H1 (cell line): ENCODE measurements around the gene ATAD3A. TPM values are rescaled to one million over a fixed set of nuclear protein-coding genes. Genes with fewer than 3 reads are reported as not detected.
"Not testable (repeated sequence)": the region's sequence is repeated elsewhere in the genome, so short reads cannot be mapped to it uniquely, and the experiment has no call there.

Experiments used
- CTCF ChIA-PET: fragments of 300-600 bp; sonication (Branson Sonifier 250); formaldehyde crosslinking; loops from one replicate; lab custom pipeline; 2021; ENCODE audit not compliant: partially characterized antibody; lab: Charles Lee
- POLR2A ChIA-PET: fragments of 300-600 bp; sonication (Branson Sonifier 250); formaldehyde crosslinking; loops from one replicate; lab custom pipeline; 2021; ENCODE audit warnings: inconsistent platforms; ENCODE audit not compliant: partially characterized antibody; lab: Charles Lee
- DNase-seq, 2 experiments: peaks; one replicate each; pipeline versions ENCODE4 v3.0.0 to v3.0.0-alpha.2; 2010 to 2022; ENCODE audit warnings: low spot score in 2 of 2, low read depth in 1 of 2, mixed read lengths in 1 of 2
- FAIRE-seq: peaks from 2 replicates; lab custom pipeline; 2011; peaks lifted over from hg19 to GRCh38; lab: Jason Lieb, UNC
- H2AFZ ChIP-seq: 2 replicates; pipeline ENCODE4 v1.8.1; 2012; ENCODE audit warnings: low read length, inconsistent platforms
- H2AK5ac ChIP-seq: 2 replicates; pipeline ENCODE4 v1.6.1; 2013; ENCODE audit warnings: low read depth, low read length
- H2BK120ac ChIP-seq: replicated peaks from 2 replicates; pipeline ENCODE3; 2013; ENCODE audit warnings: low read depth, low read length, inconsistent platforms
- H2BK12ac ChIP-seq: 2 replicates; pipeline ENCODE4 v1.6.1; 2013; ENCODE audit warnings: low read depth, low read length
- H2BK15ac ChIP-seq: 2 replicates; pipeline ENCODE4 v1.6.1; 2013; ENCODE audit warnings: low read length
- H2BK20ac ChIP-seq: 2 replicates; pipeline ENCODE4 v1.6.1; 2013; ENCODE audit warnings: low read length
- H2BK5ac ChIP-seq: 2 replicates; pipeline ENCODE4 v1.6.1; 2013; ENCODE audit warnings: low read depth, low read length
- H3K14ac ChIP-seq: 2 replicates; pipeline ENCODE4 v1.6.1; 2013; ENCODE audit warnings: inconsistent platforms; ENCODE audit not compliant: insufficient read length
- H3K18ac ChIP-seq: 2 replicates; pipeline ENCODE4 v1.6.1; 2013; ENCODE audit warnings: low read length; ENCODE audit errors: extremely low read depth
- H3K23ac ChIP-seq: 2 replicates; pipeline ENCODE4 v1.6.1; 2013; ENCODE audit warnings: inconsistent platforms; ENCODE audit not compliant: insufficient read length
- H3K23me2 ChIP-seq: 2 replicates; pipeline ENCODE4 v1.6.1; 2013; ENCODE audit warnings: low read depth, low read length
- H3K27ac ChIP-seq: 2 replicates; pipeline ENCODE4 v1.6.1; 2011; ENCODE audit warnings: low read depth, low read length, inconsistent platforms
- H3K27me3 ChIP-seq, 4 experiments: replicated peaks in 1 of 4; 1 replicate in 1 of 4; 2 replicates in 3 of 4; pipeline versions ENCODE4 v1.6.1 to v1.8.1; 2011 to 2013; ENCODE audit warnings: low read length in 3 of 4, mild to moderate bottlenecking in 3 of 4, inconsistent platforms in 2 of 4, mixed read lengths in 2 of 4, moderate library complexity in 1 of 4; ENCODE audit not compliant: control insufficient read depth in 3 of 4, insufficient read depth in 3 of 4; ENCODE audit errors: extremely low read depth in 1 of 4
- H3K36me3 ChIP-seq, 4 experiments: 2 replicates each; pipeline versions ENCODE4 v1.6.1 to v1.8.1; 2011 to 2013; ENCODE audit warnings: mild to moderate bottlenecking in 4 of 4, low read length in 3 of 4, moderate library complexity in 2 of 4, control low read depth in 1 of 4, inconsistent platforms in 1 of 4; ENCODE audit not compliant: insufficient read depth in 4 of 4, control insufficient read depth in 2 of 4
- H3K4ac ChIP-seq: replicated peaks from 2 replicates; pipeline ENCODE3; 2013; ENCODE audit warnings: low read length, low read depth, mixed read lengths, inconsistent platforms; ENCODE audit not compliant: insufficient read length
- H3K4me1 ChIP-seq, 4 experiments: replicated peaks in 1 of 4; 1 replicate in 1 of 4; 2 replicates in 3 of 4; pipeline versions ENCODE4 v1.6.1 to v1.8.1; 2011 to 2013; ENCODE audit warnings: low read length in 3 of 4, inconsistent platforms in 2 of 4, mixed read lengths in 1 of 4; ENCODE audit not compliant: insufficient read depth in 4 of 4, control insufficient read depth in 3 of 4
- H3K4me2 ChIP-seq, 2 experiments: 2 replicates each; pipeline versions ENCODE4 v1.6.1 to v1.8.1; 2011 to 2013; ENCODE audit warnings: low read depth in 2 of 2, low read length in 2 of 2, control low read depth in 1 of 2, inconsistent platforms in 1 of 2, mild to moderate bottlenecking in 1 of 2; ENCODE audit not compliant: insufficient read depth in 1 of 2
- H3K4me3 ChIP-seq, 4 experiments: fragments of 200-600, 300-600 bp in 1 of 4; sonication (generic), shearing (Covaris generic), sonication (Bioruptor Twin) in 1 of 4; 2 replicates each; pipeline versions ENCODE4 v1.5.1 to v1.8.1; 2011 to 2016; ENCODE audit warnings: low read length in 4 of 4, low read depth in 3 of 4, control low read depth in 2 of 4, inconsistent platforms in 2 of 4, mild to moderate bottlenecking in 2 of 4, mixed read lengths in 1 of 4, moderate library complexity in 1 of 4; ENCODE audit not compliant: insufficient read depth in 2 of 4; ENCODE audit errors: extremely low read depth in 1 of 4
- H3K56ac ChIP-seq: replicated peaks from 2 replicates; pipeline ENCODE3; 2013; ENCODE audit warnings: low read depth, mild to moderate bottlenecking, mixed read lengths, low read length, inconsistent platforms; ENCODE audit not compliant: insufficient read length
- H3K79me1 ChIP-seq: 2 replicates; pipeline ENCODE4 v1.6.1; 2013; ENCODE audit warnings: low read depth, low read length, control low read depth
- H3K79me2 ChIP-seq, 2 experiments: 2 replicates each; pipeline versions ENCODE4 v1.6.1 to v1.8.1; 2012 to 2013; ENCODE audit warnings: low read length in 2 of 2, mild to moderate bottlenecking in 2 of 2, inconsistent platforms in 1 of 2; ENCODE audit not compliant: insufficient read depth in 2 of 2, control insufficient read depth in 1 of 2
- H3K9ac ChIP-seq, 4 experiments: replicated peaks in 1 of 4; 1 replicate in 1 of 4; 2 replicates in 3 of 4; pipeline versions ENCODE4 v1.6.1 to v1.8.1; 2011 to 2013; ENCODE audit warnings: low read depth in 3 of 4, low read length in 3 of 4, control low read depth in 2 of 4, mild to moderate bottlenecking in 2 of 4, moderate library complexity in 2 of 4, inconsistent platforms in 1 of 4; ENCODE audit errors: extremely low read depth in 1 of 4
- H3K9me3 ChIP-seq, 2 experiments: 2 replicates each; pipeline versions ENCODE4 v1.6.1 to v1.8.1; 2012 to 2013; ENCODE audit warnings: mild to moderate bottlenecking in 2 of 2, moderate library complexity in 2 of 2, control low read depth in 1 of 2, inconsistent platforms in 1 of 2, low read depth in 1 of 2, low read length in 1 of 2, mixed read lengths in 1 of 2; ENCODE audit not compliant: insufficient read depth in 2 of 2
- H4K20me1 ChIP-seq, 2 experiments: replicated peaks in 1 of 2; 2 replicates each; pipeline versions ENCODE3 to v1.8.1; 2011 to 2013; ENCODE audit warnings: inconsistent platforms in 2 of 2, low read length in 2 of 2, mild to moderate bottlenecking in 1 of 2; ENCODE audit not compliant: insufficient read depth in 2 of 2, control insufficient read depth in 1 of 2
- H4K5ac ChIP-seq: 2 replicates; pipeline ENCODE4 v1.6.1; 2013; ENCODE audit warnings: low read length, low read depth, mixed read lengths, inconsistent platforms; ENCODE audit not compliant: insufficient read length
- H4K8ac ChIP-seq: 2 replicates; pipeline ENCODE4 v1.8.0; 2013; ENCODE audit warnings: mild to moderate bottlenecking, moderate library complexity, low read length, inconsistent platforms; ENCODE audit not compliant: insufficient read depth; ENCODE audit errors: extremely low read depth
- H4K91ac ChIP-seq: replicated peaks from 2 replicates; pipeline ENCODE3; 2013; ENCODE audit warnings: low read length, mixed read lengths, inconsistent platforms; ENCODE audit not compliant: insufficient read length
- WGBS, 2 experiments: shearing (Covaris generic) in 1 of 2; methylation state at CpG; one replicate each; pipeline versions ENCODE4 v1.1.6 to v1.1.7; 2013 to 2015; ENCODE audit warnings: low lambda C conversion rate in 2 of 2, mixed read lengths in 2 of 2, inconsistent platforms in 1 of 2, low coverage in 1 of 2, missing lambda C conversion rate in 1 of 2; ENCODE audit not compliant: insufficient replicate concordance in 2 of 2, insufficient coverage in 1 of 2, insufficient read length in 1 of 2; ENCODE audit errors: extremely low coverage in 1 of 2, missing lambda C conversion rate in 1 of 2; 5-methylcytosine and 5-hydroxymethylcytosine counted together
- polyA plus RNA-seq, 7 experiments: library from polyadenylated mRNA; depleted of rRNA in 3 of 7; stranded (reverse) in 5 of 7; unstranded in 2 of 7; fragments of >200 nt in 5 of 7; fragments of 200-250 nt in 2 of 7; gene quantifications; 1 replicate in 5 of 7; 2 replicates in 1 of 7; 4 replicates in 1 of 7; pipeline versions ENCODE4 v1.2.1 to v1.2.3, GENCODE V29; 2011 to 2013; ENCODE audit warnings: missing spikeins in 2 of 7, mixed read lengths in 2 of 7
- total RNA-seq: library from RNA; stranded (reverse); fragmentation: NEBNext Ultra II Directional; extraction: Animal tissue kit (Norgen Biotek cat#: 25700); gene quantifications from 2 replicates; pipeline ENCODE4 v1.2.1, GENCODE V29; 2021

ATAD3A gene
- total and polyA plus RNA-seq, 2 of the 8 experiments (the other 6 are each of a cell fraction or from before 2014, with no cell fraction given), result 28.3 to 64.7 TPM

DNA sequence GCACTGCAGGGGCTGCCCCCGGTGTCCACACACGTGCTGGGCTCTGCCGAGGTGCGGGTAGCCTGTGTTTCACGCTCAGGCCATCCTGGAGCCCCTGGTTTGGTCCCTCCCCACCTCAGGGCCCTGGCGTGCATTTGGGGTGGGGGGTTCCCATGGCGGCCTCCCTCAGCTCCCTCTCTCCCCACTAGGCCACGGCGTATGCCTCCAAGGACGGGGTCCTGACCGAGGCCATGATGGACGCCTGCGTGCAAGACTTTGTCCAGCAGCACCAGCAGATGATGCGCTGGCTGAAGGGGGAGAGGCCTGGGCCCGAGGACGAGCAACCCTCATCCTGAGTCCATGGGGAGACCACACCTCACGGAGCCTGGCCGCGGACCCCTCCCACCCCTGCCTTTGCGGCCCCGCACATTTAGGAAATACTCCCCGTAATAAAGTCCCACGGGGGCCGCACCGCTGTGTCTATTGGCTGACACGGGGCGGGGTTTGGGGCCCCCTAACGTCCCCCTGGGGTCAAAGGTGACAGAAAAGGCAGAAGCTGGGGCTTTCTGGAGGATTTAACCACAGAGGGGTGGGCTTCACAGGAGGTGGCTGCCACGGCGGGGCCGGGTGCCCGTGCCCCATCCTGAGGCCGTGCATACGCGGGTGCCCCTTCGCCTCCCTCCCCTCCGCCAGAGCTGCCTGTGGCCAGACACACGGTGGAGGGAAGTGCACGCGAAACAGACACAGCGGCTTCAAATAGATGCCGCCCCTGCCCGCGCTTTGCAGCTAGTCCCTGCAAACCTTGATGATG, 43.6 kb upstream of the ATAD3A start:
- H4K5ac ChIP-seq, H3K4ac ChIP-seq, FAIRE-seq, H2BK12ac ChIP-seq, DNase-seq, H3K36me3 ChIP-seq, H3K79me1 ChIP-seq, H3K56ac ChIP-seq, H2BK15ac ChIP-seq, H4K91ac ChIP-seq, H3K23ac ChIP-seq, H3K23me2 ChIP-seq, H3K9me3 ChIP-seq, H3K27ac ChIP-seq, H3K4me3 ChIP-seq, H2BK20ac ChIP-seq, H4K8ac ChIP-seq, H2AK5ac ChIP-seq, H3K27me3 ChIP-seq, H3K4me1 ChIP-seq, H2BK5ac ChIP-seq, H3K9ac ChIP-seq, CTCF ChIA-PET, H3K14ac ChIP-seq, H2BK120ac ChIP-seq, H3K4me2 ChIP-seq, H2AFZ ChIP-seq, H4K20me1 ChIP-seq, H3K18ac ChIP-seq: not testable (repeated sequence)
- peaks cover 7 to 10% of the 10 kb centered on the region in 2 experiments for H3K79me2 ChIP-seq
- POLR2A ChIA-PET, result interaction anchor here (0.8 kb wide), 1 partner anchor 73 kb away, joined by 3 read pairs; no protein-coding TSS in a partner anchor
- WGBS, 2 experiments, result 91% methylated on average over 22 of the region's 44 CpGs; no CpG with 5 or more reads in 1 of the 2 experiments
